ENCODE measurements around the gene SACM1L.
A peak's percentile ranks its signal among the peaks of the same experiment; 100 is the strongest.

The SACM1L gene

DNA sequence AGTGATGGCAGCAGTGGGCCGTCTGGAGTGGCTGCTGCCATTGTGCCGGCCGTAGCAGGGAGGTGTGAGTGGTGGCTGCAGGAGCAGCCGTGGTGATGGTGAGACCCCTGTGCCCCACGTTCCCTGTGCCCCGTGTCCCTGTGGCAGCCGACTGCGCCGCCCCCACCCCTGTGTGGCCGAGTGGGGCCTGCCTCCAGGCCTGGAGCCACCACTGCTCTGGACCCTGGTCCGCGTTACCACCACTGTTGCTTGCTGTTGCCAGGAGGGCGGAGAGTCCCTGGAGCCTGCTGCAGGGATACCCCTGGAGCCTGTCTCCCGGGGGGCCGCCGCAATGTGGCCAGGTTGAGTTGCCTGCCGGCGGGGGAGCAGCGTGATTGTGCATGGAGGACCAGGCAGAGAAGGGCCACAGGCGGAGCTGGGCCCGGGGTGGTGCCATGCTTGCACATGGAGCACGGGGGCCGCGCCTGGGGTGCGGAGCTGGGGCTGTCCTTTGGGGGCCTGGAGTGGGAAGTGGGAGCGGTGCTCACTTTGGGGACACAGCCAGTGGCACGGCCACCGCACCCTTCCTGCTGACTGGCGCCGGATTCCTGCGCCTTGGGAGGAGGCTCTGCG lies 57.1 kb downstream of the SACM1L start:
- ATAC-seq: no peak
- no peak for TF ChIP-seq SNAI2 (CRISPR knock-in tag; IDR thresholded peaks at IDR 0.05)
- no peak for TF ChIP-seq ZFP30 (CRISPR knock-in tag; IDR thresholded peaks at IDR 0.05)
- no peak for TF ChIP-seq OSR1 (CRISPR knock-in tag; IDR thresholded peaks at IDR 0.05)
- TF ChIP-seq, protein P1, sequence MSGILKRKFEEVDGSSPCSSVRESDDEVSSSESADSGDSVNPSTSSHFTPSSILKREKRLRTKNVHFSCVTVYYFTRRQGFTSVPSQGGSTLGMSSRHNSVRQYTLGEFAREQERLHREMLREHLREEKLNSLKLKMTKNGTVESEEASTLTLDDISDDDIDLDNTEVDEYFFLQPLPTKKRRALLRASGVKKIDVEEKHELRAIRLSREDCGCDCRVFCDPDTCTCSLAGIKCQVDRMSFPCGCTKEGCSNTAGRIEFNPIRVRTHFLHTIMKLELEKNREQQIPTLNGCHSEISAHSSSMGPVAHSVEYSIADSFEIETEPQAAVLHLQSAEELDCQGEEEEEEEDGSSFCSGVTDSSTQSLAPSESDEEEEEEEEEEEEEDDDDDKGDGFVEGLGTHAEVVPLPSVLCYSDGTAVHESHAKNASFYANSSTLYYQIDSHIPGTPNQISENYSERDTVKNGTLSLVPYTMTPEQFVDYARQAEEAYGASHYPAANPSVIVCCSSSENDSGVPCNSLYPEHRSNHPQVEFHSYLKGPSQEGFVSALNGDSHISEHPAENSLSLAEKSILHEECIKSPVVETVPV (CRISPR knock-in tag; IDR thresholded peaks at IDR 0.05): no peak
- TF ChIP-seq PPARA (CRISPR knock-in tag; IDR thresholded peaks at IDR 0.05; ENCODE audit: borderline replicate concordance): no peak
- TF ChIP-seq, protein P2, sequence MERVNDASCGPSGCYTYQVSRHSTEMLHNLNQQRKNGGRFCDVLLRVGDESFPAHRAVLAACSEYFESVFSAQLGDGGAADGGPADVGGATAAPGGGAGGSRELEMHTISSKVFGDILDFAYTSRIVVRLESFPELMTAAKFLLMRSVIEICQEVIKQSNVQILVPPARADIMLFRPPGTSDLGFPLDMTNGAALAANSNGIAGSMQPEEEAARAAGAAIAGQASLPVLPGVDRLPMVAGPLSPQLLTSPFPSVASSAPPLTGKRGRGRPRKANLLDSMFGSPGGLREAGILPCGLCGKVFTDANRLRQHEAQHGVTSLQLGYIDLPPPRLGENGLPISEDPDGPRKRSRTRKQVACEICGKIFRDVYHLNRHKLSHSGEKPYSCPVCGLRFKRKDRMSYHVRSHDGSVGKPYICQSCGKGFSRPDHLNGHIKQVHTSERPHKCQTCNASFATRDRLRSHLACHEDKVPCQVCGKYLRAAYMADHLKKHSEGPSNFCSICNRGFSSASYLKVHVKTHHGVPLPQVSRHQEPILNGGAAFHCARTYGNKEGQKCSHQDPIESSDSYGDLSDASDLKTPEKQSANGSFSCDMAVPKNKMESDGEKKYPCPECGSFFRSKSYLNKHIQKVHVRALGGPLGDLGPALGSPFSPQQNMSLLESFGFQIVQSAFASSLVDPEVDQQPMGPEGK (CRISPR knock-in tag; IDR thresholded peaks at IDR 0.05; ENCODE audit: borderline replicate concordance): no peak
- no peak for TF ChIP-seq ESRRG (CRISPR knock-in tag; IDR thresholded peaks at IDR 0.05)
- TF ChIP-seq TCF4 (CRISPR knock-in tag; IDR thresholded peaks at IDR 0.05; ENCODE audit: borderline replicate concordance): no peak
- TF ChIP-seq, protein P3, sequence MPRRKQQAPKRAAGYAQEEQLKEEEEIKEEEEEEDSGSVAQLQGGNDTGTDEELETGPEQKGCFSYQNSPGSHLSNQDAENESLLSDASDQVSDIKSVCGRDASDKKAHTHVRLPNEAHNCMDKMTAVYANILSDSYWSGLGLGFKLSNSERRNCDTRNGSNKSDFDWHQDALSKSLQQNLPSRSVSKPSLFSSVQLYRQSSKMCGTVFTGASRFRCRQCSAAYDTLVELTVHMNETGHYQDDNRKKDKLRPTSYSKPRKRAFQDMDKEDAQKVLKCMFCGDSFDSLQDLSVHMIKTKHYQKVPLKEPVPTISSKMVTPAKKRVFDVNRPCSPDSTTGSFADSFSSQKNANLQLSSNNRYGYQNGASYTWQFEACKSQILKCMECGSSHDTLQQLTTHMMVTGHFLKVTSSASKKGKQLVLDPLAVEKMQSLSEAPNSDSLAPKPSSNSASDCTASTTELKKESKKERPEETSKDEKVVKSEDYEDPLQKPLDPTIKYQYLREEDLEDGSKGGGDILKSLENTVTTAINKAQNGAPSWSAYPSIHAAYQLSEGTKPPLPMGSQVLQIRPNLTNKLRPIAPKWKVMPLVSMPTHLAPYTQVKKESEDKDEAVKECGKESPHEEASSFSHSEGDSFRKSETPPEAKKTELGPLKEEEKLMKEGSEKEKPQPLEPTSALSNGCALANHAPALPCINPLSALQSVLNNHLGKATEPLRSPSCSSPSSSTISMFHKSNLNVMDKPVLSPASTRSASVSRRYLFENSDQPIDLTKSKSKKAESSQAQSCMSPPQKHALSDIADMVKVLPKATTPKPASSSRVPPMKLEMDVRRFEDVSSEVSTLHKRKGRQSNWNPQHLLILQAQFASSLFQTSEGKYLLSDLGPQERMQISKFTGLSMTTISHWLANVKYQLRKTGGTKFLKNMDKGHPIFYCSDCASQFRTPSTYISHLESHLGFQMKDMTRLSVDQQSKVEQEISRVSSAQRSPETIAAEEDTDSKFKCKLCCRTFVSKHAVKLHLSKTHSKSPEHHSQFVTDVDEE (CRISPR knock-in tag; IDR thresholded peaks at IDR 0.05): no peak
- no peak for TF ChIP-seq ZFP3 (CRISPR knock-in tag; IDR thresholded peaks at IDR 0.05)
- TF ChIP-seq ZNF70 (CRISPR knock-in tag; IDR thresholded peaks at IDR 0.05): no peak
- TF ChIP-seq, protein P4, sequence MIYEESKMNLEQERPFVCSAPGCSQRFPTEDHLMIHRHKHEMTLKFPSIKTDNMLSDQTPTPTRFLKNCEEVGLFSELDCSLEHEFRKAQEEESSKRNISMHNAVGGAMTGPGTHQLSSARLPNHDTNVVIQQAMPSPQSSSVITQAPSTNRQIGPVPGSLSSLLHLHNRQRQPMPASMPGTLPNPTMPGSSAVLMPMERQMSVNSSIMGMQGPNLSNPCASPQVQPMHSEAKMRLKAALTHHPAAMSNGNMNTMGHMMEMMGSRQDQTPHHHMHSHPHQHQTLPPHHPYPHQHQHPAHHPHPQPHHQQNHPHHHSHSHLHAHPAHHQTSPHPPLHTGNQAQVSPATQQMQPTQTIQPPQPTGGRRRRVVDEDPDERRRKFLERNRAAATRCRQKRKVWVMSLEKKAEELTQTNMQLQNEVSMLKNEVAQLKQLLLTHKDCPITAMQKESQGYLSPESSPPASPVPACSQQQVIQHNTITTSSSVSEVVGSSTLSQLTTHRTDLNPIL (CRISPR knock-in tag; IDR thresholded peaks at IDR 0.05; ENCODE audit: low read depth): no peak
- no peak for TF ChIP-seq GLIS3 (CRISPR knock-in tag; IDR thresholded peaks at IDR 0.05)

DNA sequence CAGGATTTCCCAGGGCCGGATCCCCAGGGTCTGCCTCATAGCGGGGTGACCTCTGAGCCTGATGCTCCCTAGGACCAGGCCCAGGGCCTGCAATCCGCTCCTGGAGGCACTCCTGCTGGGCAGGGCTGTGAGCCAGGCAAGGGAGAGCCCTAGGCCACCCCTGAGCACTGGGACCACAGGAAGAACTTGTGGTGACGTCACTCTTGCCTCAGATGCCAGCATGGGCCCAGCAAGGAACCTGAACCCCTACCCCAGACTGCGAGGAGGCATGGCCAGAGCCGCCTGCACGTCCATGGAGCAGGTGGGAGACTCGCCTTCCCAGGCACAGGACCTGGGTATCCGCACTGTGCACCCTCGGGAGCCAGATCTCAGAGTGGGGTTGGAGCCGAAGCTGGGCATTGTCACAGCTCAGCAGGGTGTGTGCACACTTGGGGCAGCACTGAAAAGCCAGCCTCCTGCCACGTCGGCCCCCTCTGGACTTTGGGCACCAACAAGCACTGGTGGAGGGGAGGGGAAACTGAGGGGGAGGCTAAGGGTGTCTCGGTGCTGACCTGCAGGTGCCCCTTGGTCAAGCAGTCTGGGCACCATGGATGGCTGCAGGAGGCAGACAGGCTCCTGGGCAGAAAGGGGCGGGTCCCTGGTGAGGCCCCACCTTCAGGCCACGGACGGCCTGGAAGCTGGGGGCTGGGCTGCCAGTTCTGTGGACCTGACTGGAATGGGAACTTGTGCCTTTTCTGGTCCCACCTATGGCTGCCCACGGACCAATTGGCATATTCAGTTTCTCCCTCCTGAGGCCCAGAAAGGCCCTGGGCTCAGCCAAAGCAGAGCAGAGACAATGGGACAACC lies 57.8 kb downstream of the SACM1L start:
- ATAC-seq: peak; percentile 28; the same call in 2 of the 3 replicates
- TF ChIP-seq ZC3H10 (CRISPR knock-in tag; IDR thresholded peaks at IDR 0.05): no peak
- TF ChIP-seq, protein P5, sequence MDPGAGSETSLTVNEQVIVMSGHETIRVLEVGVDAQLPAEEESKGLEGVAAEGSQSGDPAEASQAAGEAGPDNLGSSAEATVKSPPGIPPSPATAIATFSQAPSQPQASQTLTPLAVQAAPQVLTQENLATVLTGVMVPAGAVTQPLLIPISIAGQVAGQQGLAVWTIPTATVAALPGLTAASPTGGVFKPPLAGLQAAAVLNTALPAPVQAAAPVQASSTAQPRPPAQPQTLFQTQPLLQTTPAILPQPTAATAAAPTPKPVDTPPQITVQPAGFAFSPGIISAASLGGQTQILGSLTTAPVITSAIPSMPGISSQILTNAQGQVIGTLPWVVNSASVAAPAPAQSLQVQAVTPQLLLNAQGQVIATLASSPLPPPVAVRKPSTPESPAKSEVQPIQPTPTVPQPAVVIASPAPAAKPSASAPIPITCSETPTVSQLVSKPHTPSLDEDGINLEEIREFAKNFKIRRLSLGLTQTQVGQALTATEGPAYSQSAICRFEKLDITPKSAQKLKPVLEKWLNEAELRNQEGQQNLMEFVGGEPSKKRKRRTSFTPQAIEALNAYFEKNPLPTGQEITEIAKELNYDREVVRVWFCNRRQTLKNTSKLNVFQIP (CRISPR knock-in tag; IDR thresholded peaks at IDR 0.05; ENCODE audit: borderline replicate concordance, low read depth): no peak
- TF ChIP-seq RARB (CRISPR knock-in tag; IDR thresholded peaks at IDR 0.05): no peak
- no peak for TF ChIP-seq TOX (CRISPR knock-in tag; IDR thresholded peaks at IDR 0.05; ENCODE audit: borderline replicate concordance)
- TF ChIP-seq CSDC2 (CRISPR knock-in tag; IDR thresholded peaks at IDR 0.05): no peak
- no peak for TF ChIP-seq ZFP30 (CRISPR knock-in tag; IDR thresholded peaks at IDR 0.05)
- TF ChIP-seq ZNF565 (CRISPR knock-in tag; conservative IDR thresholded peaks at IDR 0.05; ENCODE audit: low read depth): no peak
- TF ChIP-seq, protein P3 (CRISPR knock-in tag; IDR thresholded peaks at IDR 0.05): no peak
- no peak for TF ChIP-seq ZNF8 (CRISPR knock-in tag; IDR thresholded peaks at IDR 0.05)
- no peak for TF ChIP-seq ZNF70 (CRISPR knock-in tag; IDR thresholded peaks at IDR 0.05)
- no peak for TF ChIP-seq OSR1 (CRISPR knock-in tag; IDR thresholded peaks at IDR 0.05)
